Measurements from ENCODE around the gene COG5.

GRCh38 chr7:107439025-107439424, 124.7 kb downstream of the COG5 start:
- TF ChIP-seq FOSL1 (IDR thresholded peaks at IDR 0.05; ENCODE audit: insufficient read depth, low read depth, low read length) (no peak), TCF12 (IDR thresholded peaks at IDR 0.05; ENCODE audit: low read depth, low read length) (no peak), JUND (IDR thresholded peaks at IDR 0.05; ENCODE audit: low read length) (no peak), CTCF (IDR thresholded peaks at IDR 0.05; ENCODE audit: control extremely low read depth in 1 of 3, insufficient read depth in 1 of 3, low read depth in 1 of 3, low read length in 3 of 3) (no peak)
